ENCODE data around the gene MBTPS1. TPM values are rescaled to one million over a fixed set of nuclear protein-coding genes. Genes with fewer than 3 reads are reported as not detected.

MBTPS1 gene
- total RNA-seq, 4 donors from 2014 or later = 126 to 185 (median 166) TPM

- no peak for DNase-seq
- H3K4me3 ChIP-seq (replicated peaks in 1 of 3) = no peak overlapping the region
- WGBS, 2 donors = 86 to 97% methylated on average over 10 of the region's 10 CpGs
- H3K36me3 ChIP-seq = peaks cover 74 to 75% of the 10 kb centered on the region in 2 donors
- H3K27ac ChIP-seq = no peak overlapping the region
- intact Hi-C loops (cut with DNase I) = no loop called here
- H3K9me3 ChIP-seq = no peaks in the 10 kb centered on the region
- H3K4me1 ChIP-seq = no peaks in the 10 kb centered on the region
- TF ChIP-seq CTCF (IDR thresholded peaks at IDR 0.05) (no peak), POLR2A (IDR thresholded peaks at IDR 0.05) (no peak)
- no peaks in the 10 kb centered on the region for H3K27me3 ChIP-seq
These were observed 44.7 kb downstream of the MBTPS1 start for GRCh38 chr16:84072014-84072413.

- no peak overlapping the region for H3K4me3 ChIP-seq (replicated peaks in 1 of 3)
- H3K27me3 ChIP-seq = no peaks in the 10 kb centered on the region
- peaks cover 82 to 83% of the 10 kb centered on the region in 2 donors for H3K36me3 ChIP-seq
- H3K27ac ChIP-seq = no peak overlapping the region
- no peaks in the 10 kb centered on the region for H3K9me3 ChIP-seq
- TF ChIP-seq CTCF (IDR thresholded peaks at IDR 0.05) = no peak
- no peak for TF ChIP-seq POLR2A (IDR thresholded peaks at IDR 0.05)
- DNase-seq = no peak
- intact Hi-C loops (cut with DNase I) = no loop called here
- 91 to 94% methylated on average over 8 of the region's 8 CpGs for WGBS, 2 donors
- no peaks in the 10 kb centered on the region for H3K4me1 ChIP-seq
These were observed 45.6 kb downstream of the MBTPS1 start for GRCh38 chr16:84071121-84071520.

- no peak for TF ChIP-seq POLR2A (IDR thresholded peaks at IDR 0.05)
- TF ChIP-seq CTCF (IDR thresholded peaks at IDR 0.05) = no peak
- Histone ChIP-seq H3K9me3 (no peaks in the 10 kb centered on the region), H3K4me1 (no peaks in the 10 kb centered on the region), H3K36me3 (peaks cover 74 to 87% of the 10 kb centered on the region in 2 donors), H3K27ac (no peak overlapping the region), H3K27me3 (no peaks in the 10 kb centered on the region), H3K4me3 (replicated peaks in 1 of 3) (no peak overlapping the region)
- no peak for DNase-seq
- intact Hi-C loops (cut with DNase I) = no loop called here
- WGBS, 2 donors = 79 to 94% methylated on average over 6 of the region's 6 CpGs
These were observed 47.2 kb downstream of the MBTPS1 start for GRCh38 chr16:84069540-84069939.

- Histone ChIP-seq H3K9me3 (no peaks in the 10 kb centered on the region), H3K4me3 (replicated peaks in 1 of 3) (no peak overlapping the region), H3K27me3 (no peaks in the 10 kb centered on the region), H3K4me1 (no peaks in the 10 kb centered on the region), H3K36me3 (peaks cover 68 to 81% of the 10 kb centered on the region in 2 donors), H3K27ac (no peak overlapping the region)
- no peak for DNase-seq
- WGBS, 2 donors = 86 to 89% methylated on average over 13 of the region's 13 CpGs
- intact Hi-C loops (cut with DNase I) = no loop called here
- TF ChIP-seq CTCF (IDR thresholded peaks at IDR 0.05) (no peak), POLR2A (IDR thresholded peaks at IDR 0.05) (no peak)
These were observed 47.8 kb downstream of the MBTPS1 start for GRCh38 chr16:84068783-84069462.

- Histone ChIP-seq H3K4me1 (no peaks in the 10 kb centered on the region), H3K27me3 (no peaks in the 10 kb centered on the region), H3K27ac (no peak overlapping the region), H3K4me3 (replicated peaks in 1 of 3) (no peak overlapping the region), H3K9me3 (no peaks in the 10 kb centered on the region), H3K36me3 (peaks cover 59 to 73% of the 10 kb centered on the region in 2 donors)
- TF ChIP-seq CTCF (IDR thresholded peaks at IDR 0.05) (no peak), POLR2A (IDR thresholded peaks at IDR 0.05) (no peak)
- intact Hi-C loops (cut with DNase I) = no loop called here
- 94 to 95% methylated on average over 8 of the region's 8 CpGs for WGBS, 2 donors
- DNase-seq = no peak
These were observed 48.7 kb downstream of the MBTPS1 start for GRCh38 chr16:84068041-84068440.

Data from thyroid gland (tissue), 4 donors.